Measurements from ENCODE around the gene IL1F10. TPM values are rescaled to one million over a fixed set of nuclear protein-coding genes. Genes with fewer than 3 reads are reported as not detected.

The IL1F10 gene
- total RNA-seq, 1 experiment from 2014 or later = not detected

DNA sequence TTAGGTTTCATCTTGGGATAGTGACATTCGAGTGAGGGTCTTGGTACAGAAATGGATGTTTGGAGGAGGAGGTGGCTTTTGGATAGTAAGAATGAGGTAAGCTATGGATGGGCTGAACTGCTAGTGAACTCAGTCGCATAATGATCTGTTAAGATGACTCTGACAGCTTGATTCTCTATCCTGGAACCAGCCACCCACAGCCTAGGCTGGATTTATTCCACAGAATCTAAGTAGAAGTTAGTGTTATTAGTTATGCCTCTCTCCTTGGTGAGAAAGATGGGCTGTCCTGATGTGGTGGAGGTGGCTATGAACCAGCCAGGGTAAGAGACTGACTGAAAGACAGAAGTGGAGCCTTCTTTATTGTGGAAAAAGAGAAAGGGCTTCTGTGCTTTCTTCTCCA lies 40.1 kb upstream of the IL1F10 start:
- H4K20me1 ChIP-seq (ENCODE audit: control insufficient read depth, insufficient read depth, insufficient read length) = no peaks in the 10 kb centered on the region
- H3K14ac ChIP-seq (ENCODE audit: insufficient read depth, low read length) = no peak overlapping the region
- H3K4me2 ChIP-seq (ENCODE audit: insufficient read depth, insufficient read length, low read length) = no peak overlapping the region
- H2BK5ac ChIP-seq (ENCODE audit: insufficient read length, low read length) = no peak overlapping the region
- H3K9me3 ChIP-seq (ENCODE audit: control insufficient read depth, low read depth, low read length) = no peaks in the 10 kb centered on the region
- H3K4ac ChIP-seq (ENCODE audit: low read depth, low read length) = no peak overlapping the region
- H3K27ac ChIP-seq (ENCODE audit: insufficient read length, low read depth, low read length) = no peak overlapping the region
- no peaks in the 10 kb centered on the region for H3K79me1 ChIP-seq (ENCODE audit: insufficient read depth, low read depth, low read length, poor library complexity, severe bottlenecking)
- H2BK15ac ChIP-seq (ENCODE audit: low read depth, low read length) = no peak overlapping the region
- H3K27me3 ChIP-seq (ENCODE audit: insufficient read depth, low read length) = no peaks in the 10 kb centered on the region; the same call in 1 of the 2 replicates
- no peak overlapping the region for H3K56ac ChIP-seq (ENCODE audit: insufficient read length, low read depth, low read length)
- H3K23me2 ChIP-seq (ENCODE audit: insufficient read length, low read depth, low read length, poor library complexity, severe bottlenecking) = no peaks in the 10 kb centered on the region
- no peak overlapping the region for H2BK20ac ChIP-seq (ENCODE audit: low read depth, low read length, poor library complexity, severe bottlenecking)
- no CpG with 5 or more reads among the region's 2 CpGs for WGBS (ENCODE audit: extremely low coverage, insufficient read length, low lambda C conversion rate)
- no peak overlapping the region for H3K18ac ChIP-seq (ENCODE audit: insufficient read length, low read depth, low read length)
- no peaks in the 10 kb centered on the region for H3K36me3 Mint-ChIP-seq (ENCODE audit: insufficient read depth in 1 of 3, low read depth in 3 of 3)
- H3T11ph ChIP-seq (ENCODE audit: low read length) = no peak overlapping the region
- H2AK5ac ChIP-seq (ENCODE audit: insufficient read length, low read length) = no peak overlapping the region
- H3K27me3 Mint-ChIP-seq (ENCODE audit: low read depth) = peaks cover 48% of the 10 kb centered on the region
- no peak overlapping the region for H2BK12ac ChIP-seq (ENCODE audit: insufficient read length, low read depth, low read length)
- no peak overlapping the region for H3K23ac ChIP-seq (ENCODE audit: insufficient read length, low read depth, low read length)
- no peak overlapping the region for H4K5ac ChIP-seq (ENCODE audit: insufficient read length, low read depth, low read length)
- no peaks in the 10 kb centered on the region for H3K4me1 ChIP-seq (ENCODE audit: insufficient read depth, low read length)
- peaks cover 5 to 12% of the 10 kb centered on the region in 2 experiments; a peak in 3 of 4 replicates for H3K4me1 Mint-ChIP-seq
- no peak overlapping the region for H2AFZ ChIP-seq (ENCODE audit: low read length)
- peaks cover 0 to 20% of the 10 kb centered on the region in 2 experiments; a peak in 2 of 5 replicates for H3K9me3 Mint-ChIP-seq
- no peak overlapping the region for H3K4me3 Mint-ChIP-seq
- no peak for TF ChIP-seq CTCF (conservative IDR thresholded peaks at IDR 0.05)
- no peaks in the 10 kb centered on the region for H3K79me2 ChIP-seq (ENCODE audit: insufficient read depth, low read length)
- H3K27ac Mint-ChIP-seq = no peak overlapping the region
- H4K91ac ChIP-seq (ENCODE audit: insufficient read length, low read depth, low read length) = no peak overlapping the region
- no peak overlapping the region for H4K8ac ChIP-seq (replicated peaks; ENCODE audit: insufficient read length, low read depth, low read length)
- no peak for DNase-seq
- no peak overlapping the region for H2BK120ac ChIP-seq (ENCODE audit: low read depth, low read length, poor library complexity, severe bottlenecking)
- H3K9ac ChIP-seq (ENCODE audit: extremely low read depth, insufficient read length, low read length) = no peak overlapping the region
